NCI-H1092 treated with DMSO at 0.1 percent for 48 hours (cell line): Measurements from ENCODE around the gene FSIP1.

Source experiments
- DNase-seq: peaks from one replicate; lab custom pipeline; 2025; lab: John Stamatoyannopoulos, UW

FSIP1 gene

GRCh38 chr15:39618063-39618823, 164.4 kb downstream of the FSIP1 start:
- DNase-seq: no peak

GRCh38 chr15:39616731-39617455, 165.7 kb downstream of the FSIP1 start:
- DNase-seq: no peak

GRCh38 chr15:39613861-39614260, 168.8 kb downstream of the FSIP1 start:
- DNase-seq: no peak

- DNase-seq: no peak
Observed at GRCh38 chr15:39613271-39613670, 169.4 kb downstream of the FSIP1 start.

GRCh38 chr15:39610665-39611064, 172.0 kb downstream of the FSIP1 start:
- DNase-seq: no peak

GRCh38 chr15:39609166-39609916, 173.3 kb downstream of the FSIP1 start:
- DNase-seq: no peak

GRCh38 chr15:39608185-39609139, 174.2 kb downstream of the FSIP1 start:
- no peak for DNase-seq

GRCh38 chr15:39605146-39605545, 177.5 kb downstream of the FSIP1 start:
- DNase-seq: no peak

- DNase-seq: no peak
Observed at GRCh38 chr15:39602143-39602542, 180.5 kb downstream of the FSIP1 start.

- no peak for DNase-seq
Observed at GRCh38 chr15:39599871-39600270, 182.8 kb downstream of the FSIP1 start.

GRCh38 chr15:39598958-39599845, 183.4 kb downstream of the FSIP1 start:
- no peak for DNase-seq

GRCh38 chr15:39598186-39598850, 184.3 kb downstream of the FSIP1 start:
- no peak for DNase-seq

GRCh38 chr15:39597751-39598185, 184.9 kb downstream of the FSIP1 start:
- no peak for DNase-seq

GRCh38 chr15:39597336-39597735, 185.3 kb downstream of the FSIP1 start:
- DNase-seq: no peak

GRCh38 chr15:39596358-39597051, 186.1 kb downstream of the FSIP1 start:
- no peak for DNase-seq

- no peak for DNase-seq
Observed at GRCh38 chr15:39595338-39596221, 187.1 kb downstream of the FSIP1 start.

GRCh38 chr15:39594446-39595337, 187.9 kb downstream of the FSIP1 start:
- DNase-seq: no peak
